Right hindlimb (tissue), 1 donor: ENCODE data around the gene MAN2B1.
A peak's percentile ranks its signal among the peaks of the same experiment; 100 is the strongest.
"Not testable (repeated sequence)": the region's sequence is repeated elsewhere in the genome, so short reads cannot be mapped to it uniquely, and the experiment has no call there.

Source experiments
- DNase-seq: peaks from one replicate; pipeline ENCODE4 v3.0.0-alpha.2; 2018

MAN2B1 gene

GRCh38 chr19:12687496-12688196 is 21.1 kb upstream of the MAN2B1 start, which contains the start of gene GNG14:
Gene GNG14 (plus strand): TSS chr19:12687998. CDS start chr19:12688049, 51 bp downstream.
- no peak for DNase-seq

- DNase-seq: no peak
Measured at GRCh38 chr19:12685831-12686230, 19.3 kb upstream of the MAN2B1 start.

- DNase-seq: peak; percentile 95
Measured at GRCh38 chr19:12681074-12681987, 14.8 kb upstream of the MAN2B1 start, which contains the start of gene DHPS. Gene DHPS (minus strand): TSS chr19:12681880. CDS start chr19:12681766, 114 bp downstream.

GRCh38 chr19:12680034-12680433 is 13.5 kb upstream of the MAN2B1 start:
- no peak for DNase-seq

- not testable (repeated sequence) for DNase-seq
Measured at GRCh38 chr19:12678039-12678438, 11.5 kb upstream of the MAN2B1 start.

GRCh38 chr19:12676928-12677327 is 10.4 kb upstream of the MAN2B1 start:
- DNase-seq: no peak

GRCh38 chr19:12676384-12676792 is 9.8 kb upstream of the MAN2B1 start:
- DNase-seq: peak; percentile 82

GRCh38 chr19:12675940-12676339 is 9.4 kb upstream of the MAN2B1 start:
- no peak for DNase-seq

GRCh38 chr19:12675399-12675798 is 8.9 kb upstream of the MAN2B1 start:
- DNase-seq: no peak

GRCh38 chr19:12672744-12673143 is 6.2 kb upstream of the MAN2B1 start:
- DNase-seq: no peak

- DNase-seq: no peak
Measured at GRCh38 chr19:12670159-12670928, 3.8 kb upstream of the MAN2B1 start.

GRCh38 chr19:12669270-12670158 is 3.0 kb upstream of the MAN2B1 start:
- peak; percentile 86 for DNase-seq

- peak; percentile 76 for DNase-seq
Measured at GRCh38 chr19:12668932-12669269, 2.4 kb upstream of the MAN2B1 start.

- no peak for DNase-seq
Measured at GRCh38 chr19:12668346-12668745, 1.8 kb upstream of the MAN2B1 start.

- no peak for DNase-seq
Measured at GRCh38 chr19:12667731-12668302, 1.3 kb upstream of the MAN2B1 start.

- DNase-seq: no peak
Measured at GRCh38 chr19:12665671-12666264, 774 bp downstream of the MAN2B1 start.

- no peak for DNase-seq
Measured at GRCh38 chr19:12665281-12665573, 1.3 kb downstream of the MAN2B1 start.

GRCh38 chr19:12664406-12665280 is 1.9 kb downstream of the MAN2B1 start:
- DNase-seq: no peak

GRCh38 chr19:12660980-12661379 is 5.6 kb downstream of the MAN2B1 start:
- DNase-seq: no peak

GRCh38 chr19:12657966-12658365 is 8.6 kb downstream of the MAN2B1 start:
- no peak for DNase-seq
